Raji (cell line): Measurements from ENCODE around the gene INSM1.

ENCODE experiments used
- POLR2A ChIP-seq: IDR thresholded peaks from 2 replicates; pipeline ENCODE4 v1.6.1; 2011; ENCODE audit warnings: low read depth, low read length, control low read depth; ENCODE audit not compliant: insufficient read depth

The INSM1 gene

GRCh38 chr20:20399531-20400500 lies 31.9 kb downstream of the INSM1 start:
- no peak for TF ChIP-seq POLR2A

DNA sequence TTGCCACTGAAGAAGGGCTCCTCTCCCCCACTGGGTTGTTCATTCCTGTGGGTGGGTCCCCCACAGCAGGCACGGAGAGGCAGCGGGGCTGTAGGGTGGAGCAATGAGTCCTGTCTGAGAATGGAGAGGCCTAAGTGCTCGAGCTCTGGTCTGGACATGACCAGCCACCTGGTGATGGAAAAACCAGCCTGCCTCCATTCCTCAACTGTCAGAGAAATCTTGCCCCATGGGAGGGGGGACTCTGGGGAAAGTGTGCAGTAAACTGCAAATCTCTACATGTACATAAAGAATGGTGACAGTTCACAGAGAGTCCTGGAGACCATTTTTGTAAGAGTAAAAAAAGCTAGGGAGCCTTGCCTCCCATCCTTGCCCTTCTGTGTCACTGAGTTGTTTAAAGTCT lies 34.1 kb downstream of the INSM1 start:
- no peak for TF ChIP-seq POLR2A

DNA sequence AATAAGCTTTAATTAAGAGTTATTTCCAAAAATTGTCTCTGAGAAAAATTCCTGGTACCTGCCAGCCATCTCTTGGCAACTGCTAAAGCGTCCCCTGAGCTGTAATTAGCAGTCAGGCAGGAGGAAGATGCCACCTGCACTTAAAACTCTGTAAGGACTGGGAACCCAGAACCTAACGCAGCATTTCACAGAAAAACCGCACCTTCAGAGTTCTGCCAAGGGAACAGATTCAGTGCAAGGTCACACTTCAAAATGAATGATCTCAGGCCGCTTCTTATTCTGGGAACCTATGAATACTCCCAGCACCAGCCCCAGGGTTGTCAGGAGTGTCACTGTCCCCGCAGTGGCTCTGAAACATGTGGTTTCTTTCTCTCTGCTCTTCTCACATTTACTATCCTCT lies 36.7 kb downstream of the INSM1 start:
- TF ChIP-seq POLR2A, result no peak

DNA sequence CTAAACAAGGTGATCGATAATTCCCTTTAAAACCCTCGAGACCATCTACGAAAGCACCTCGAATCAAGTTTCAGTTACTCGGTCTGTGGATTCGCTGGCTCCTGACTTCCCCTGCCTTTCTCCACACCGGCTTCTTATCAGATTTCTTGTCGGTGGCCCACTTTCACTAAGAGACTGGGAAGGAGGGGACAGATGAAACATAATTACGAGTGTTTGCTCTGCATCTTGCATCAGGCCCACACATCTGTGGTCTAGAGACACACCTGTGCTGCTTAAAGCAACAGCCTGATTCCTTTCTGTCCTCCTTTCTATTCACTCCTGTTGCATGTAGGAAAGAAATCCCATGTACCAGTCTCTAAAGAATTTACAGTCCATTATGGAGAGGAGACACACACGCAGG lies 37.7 kb downstream of the INSM1 start:
- TF ChIP-seq POLR2A, result no peak

DNA sequence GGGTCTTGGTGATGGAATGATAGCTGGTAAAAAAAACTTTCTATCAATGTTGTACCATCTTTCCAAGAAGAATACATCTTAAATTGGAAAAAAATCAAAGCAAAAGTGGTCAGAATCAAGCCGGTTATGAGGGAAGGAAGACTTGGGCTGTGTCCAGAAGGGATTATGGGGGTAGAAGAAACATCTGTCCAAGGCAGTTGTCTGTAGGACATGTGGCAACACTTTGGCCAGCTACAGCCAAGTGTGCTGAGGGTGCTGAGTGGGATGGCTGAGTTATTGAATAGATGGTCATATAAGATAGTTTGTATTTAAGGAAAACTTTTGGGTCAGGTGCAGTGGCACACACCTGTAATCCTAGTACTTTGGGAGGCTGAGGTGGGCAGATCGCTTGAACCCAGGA lies 38.4 kb downstream of the INSM1 start:
- TF ChIP-seq POLR2A, result no peak

DNA sequence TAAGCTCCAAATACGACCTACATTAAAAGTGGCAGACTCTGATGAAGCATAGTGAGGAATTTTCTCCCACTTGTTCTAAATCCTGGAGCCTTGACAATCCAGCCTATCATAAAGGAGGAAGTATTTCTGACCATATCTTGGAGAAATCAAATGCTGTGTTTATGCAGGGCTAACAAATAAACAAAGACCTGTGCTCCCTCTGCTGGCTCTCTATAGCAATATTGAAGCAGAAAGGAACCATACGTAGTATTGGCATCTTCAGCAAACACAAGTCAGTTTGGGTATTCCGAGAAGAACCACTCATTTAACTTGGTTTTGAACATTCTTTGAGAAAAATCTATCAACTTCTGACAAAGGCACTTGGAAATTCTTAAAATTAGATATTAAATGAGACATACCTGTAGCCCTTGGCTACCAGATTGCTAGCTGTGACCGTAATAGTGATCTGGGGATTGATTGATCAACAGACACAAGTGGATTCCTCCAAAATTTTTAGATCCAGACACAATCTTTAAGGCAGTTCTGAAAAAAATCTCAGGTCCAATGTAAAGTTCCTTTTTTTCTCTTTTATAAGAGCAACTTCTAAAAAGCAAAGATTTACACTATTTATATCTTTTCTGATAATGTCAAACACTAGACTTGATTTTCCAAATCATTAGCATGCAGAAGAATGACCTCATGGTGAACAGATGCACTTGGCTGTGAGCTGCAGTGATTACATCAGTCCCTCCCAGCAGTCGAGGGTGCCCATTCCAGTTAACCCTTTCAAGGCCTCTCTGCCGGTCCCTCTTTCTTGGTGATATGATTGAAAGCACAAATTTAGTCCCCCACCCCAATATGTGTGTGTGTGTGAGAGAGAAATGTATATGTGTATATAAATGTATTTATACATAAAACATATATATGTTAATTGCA lies 40.2 kb downstream of the INSM1 start:
- TF ChIP-seq POLR2A, result no peak

DNA sequence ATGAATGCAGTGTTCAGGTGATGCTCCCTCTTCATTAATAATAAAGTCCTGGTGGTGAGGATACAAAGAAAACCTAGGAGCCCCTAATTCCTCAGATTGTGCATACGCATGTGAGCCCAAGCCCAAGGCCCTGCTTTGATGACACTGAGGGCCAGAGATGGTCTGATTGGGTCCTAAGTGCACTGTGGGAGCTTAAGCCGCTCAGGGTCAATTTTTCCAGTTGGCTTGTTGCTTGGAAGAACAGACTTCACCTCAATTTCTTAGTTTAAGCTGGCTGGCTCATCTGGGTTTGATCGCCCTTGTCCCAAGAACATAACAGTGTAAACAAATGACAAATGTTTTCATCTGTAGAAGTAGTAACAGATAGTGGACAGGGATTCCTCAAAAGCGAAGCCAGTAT lies 41.4 kb downstream of the INSM1 start:
- no peak for TF ChIP-seq POLR2A

GRCh38 chr20:20410678-20411077 lies 42.8 kb downstream of the INSM1 start:
- no peak for TF ChIP-seq POLR2A

DNA sequence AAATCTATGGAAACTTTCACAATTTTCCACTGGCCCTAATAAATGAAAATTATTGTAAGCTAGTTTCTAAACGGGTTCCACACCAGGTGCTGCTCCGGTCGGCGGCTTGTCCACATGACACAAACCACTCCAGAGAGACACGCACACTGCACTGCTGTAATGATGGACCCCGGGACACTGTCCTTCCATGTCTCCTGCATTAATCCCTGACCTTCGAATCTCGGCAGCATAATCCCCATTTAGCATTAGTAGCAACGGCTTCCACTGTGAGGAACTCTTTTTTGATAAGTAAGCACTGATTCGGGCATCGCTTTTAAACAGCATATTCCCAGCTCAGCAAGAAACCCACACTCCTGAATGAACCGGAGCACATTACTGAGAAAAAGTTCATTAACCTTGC lies 43.5 kb downstream of the INSM1 start:
- no peak for TF ChIP-seq POLR2A

GRCh38 chr20:20411836-20412235 lies 43.9 kb downstream of the INSM1 start:
- TF ChIP-seq POLR2A, result no peak

DNA sequence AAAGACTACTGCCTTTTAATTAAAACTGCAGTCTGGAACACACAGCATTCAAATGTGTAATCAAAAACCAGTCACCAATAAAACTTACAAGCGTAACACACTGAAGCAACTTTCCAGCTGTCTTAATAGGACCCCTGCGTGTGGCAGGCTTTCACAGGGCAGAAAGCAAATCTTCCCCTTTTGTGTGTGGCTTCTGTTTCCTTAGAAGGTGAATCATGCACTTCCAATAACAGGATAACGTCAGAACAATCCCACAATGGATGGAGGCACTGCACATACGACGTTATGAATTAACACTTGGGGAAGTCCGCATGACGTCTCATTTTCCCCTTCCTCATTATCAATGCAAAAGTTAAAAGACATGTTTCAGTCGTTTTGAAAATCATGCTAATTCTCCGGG lies 44.8 kb downstream of the INSM1 start:
- no peak for TF ChIP-seq POLR2A

DNA sequence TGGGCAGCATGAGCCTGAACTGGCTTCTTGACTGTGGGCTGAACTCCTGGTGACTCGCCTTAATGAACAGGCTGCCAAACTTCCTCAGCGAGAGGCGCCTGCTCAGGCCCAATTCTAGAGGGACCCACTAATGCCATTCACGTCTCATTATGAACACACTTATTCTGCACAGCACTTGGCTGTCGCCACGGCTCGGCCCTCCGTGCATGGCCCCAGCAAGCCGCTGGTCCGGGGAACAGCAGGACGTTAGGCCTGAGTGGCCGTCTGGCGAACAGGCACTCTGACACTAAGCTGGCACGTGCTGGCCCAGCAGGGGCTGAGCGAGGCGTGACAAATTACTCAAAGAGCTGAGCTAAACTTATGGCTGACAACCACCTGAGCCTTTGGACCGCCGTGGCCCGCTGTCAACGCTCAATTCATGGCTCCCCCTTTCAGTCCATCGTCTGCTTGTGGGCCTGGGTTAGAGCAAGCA lies 45.9 kb downstream of the INSM1 start:
- no peak for TF ChIP-seq POLR2A

- TF ChIP-seq POLR2A, result no peak
Measured at GRCh38 chr20:20414640-20415220, 46.8 kb downstream of the INSM1 start.

GRCh38 chr20:20415321-20415720 lies 47.4 kb downstream of the INSM1 start:
- TF ChIP-seq POLR2A, result no peak
